GM20431 (cell line): ENCODE data around the gene VIP.
"Not testable (repeated sequence)": the region's sequence is repeated elsewhere in the genome, so short reads cannot be mapped to it uniquely, and the experiment has no call there.

Source experiments
- in situ Hi-C: fragments of 300-500 bp; cut with MseI, MboI; formaldehyde crosslinking; loops from one replicate; pipeline ENCODE4 v1.15.0; 2020; ENCODE audit warnings: low sequenced_read_pairs; ENCODE audit not compliant: unreplicated experiment

Gene VIP

GRCh38 chr6:152750694-152751093 lies at the start of gene VIP:
Gene VIP, plus strand, starts transcription at chr6:152750797. Its CDS starts 1,381 bp downstream, at chr6:152752178.
- in situ Hi-C loops = no loop called here

- in situ Hi-C loops = no loop called here
Observed at GRCh38 chr6:152701081-152701862, 49.3 kb upstream of the VIP start.

DNA sequence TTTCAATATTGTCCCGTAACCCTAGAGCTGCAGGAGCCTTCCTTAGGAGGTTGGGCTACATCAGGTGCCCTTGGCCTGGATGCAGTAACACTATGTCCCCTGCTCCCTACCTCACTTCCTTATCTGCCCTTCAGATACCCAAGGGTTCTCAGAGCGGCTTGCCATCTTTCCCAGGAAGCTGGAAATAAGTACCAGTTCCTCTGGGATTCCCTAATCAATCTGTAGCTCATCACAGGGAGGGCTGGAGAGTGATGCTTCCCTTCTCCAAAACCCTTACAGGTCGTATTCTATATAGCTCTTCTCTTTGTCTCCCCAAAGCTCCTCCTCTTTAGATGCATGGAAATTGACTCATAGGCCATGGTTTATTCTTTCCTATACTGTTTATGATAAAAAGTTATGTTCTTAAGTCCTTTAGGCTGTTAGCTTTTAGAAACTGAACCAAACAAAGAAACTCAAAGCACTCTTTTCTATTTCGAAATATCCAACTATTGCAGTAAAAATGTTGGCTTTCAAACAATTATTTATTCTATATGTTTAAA lies 48.7 kb upstream of the VIP start:
- in situ Hi-C loops = no loop called here

DNA sequence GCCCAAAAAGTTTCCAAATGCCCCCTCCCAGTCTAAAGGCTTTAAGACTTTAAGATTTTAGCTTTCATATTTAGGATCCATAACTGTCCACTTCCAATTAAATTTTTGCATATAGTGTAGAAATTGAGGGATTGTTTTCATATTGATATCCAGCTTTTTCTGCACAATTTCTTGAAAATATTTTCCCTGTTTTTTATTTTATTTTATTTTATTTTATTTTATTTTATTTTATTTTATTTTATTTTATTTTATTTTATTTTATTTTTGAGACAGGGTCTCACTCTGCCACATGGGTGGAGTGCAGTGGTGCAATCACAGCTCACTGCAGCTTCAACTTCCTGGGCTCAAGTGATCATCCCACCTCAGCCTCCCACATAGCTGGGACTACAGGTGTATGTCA lies 46.8 kb upstream of the VIP start:
- in situ Hi-C loops = not testable (repeated sequence)

GRCh38 chr6:152705327-152705726 lies 45.3 kb upstream of the VIP start:
- in situ Hi-C loops = no loop called here

GRCh38 chr6:152716322-152716721 lies 34.3 kb upstream of the VIP start:
- in situ Hi-C loops = no loop called here

GRCh38 chr6:152720974-152721373 lies 29.6 kb upstream of the VIP start:
- in situ Hi-C loops = no loop called here

- in situ Hi-C loops = no loop called here
Observed at GRCh38 chr6:152721956-152722355, 28.6 kb upstream of the VIP start.

DNA sequence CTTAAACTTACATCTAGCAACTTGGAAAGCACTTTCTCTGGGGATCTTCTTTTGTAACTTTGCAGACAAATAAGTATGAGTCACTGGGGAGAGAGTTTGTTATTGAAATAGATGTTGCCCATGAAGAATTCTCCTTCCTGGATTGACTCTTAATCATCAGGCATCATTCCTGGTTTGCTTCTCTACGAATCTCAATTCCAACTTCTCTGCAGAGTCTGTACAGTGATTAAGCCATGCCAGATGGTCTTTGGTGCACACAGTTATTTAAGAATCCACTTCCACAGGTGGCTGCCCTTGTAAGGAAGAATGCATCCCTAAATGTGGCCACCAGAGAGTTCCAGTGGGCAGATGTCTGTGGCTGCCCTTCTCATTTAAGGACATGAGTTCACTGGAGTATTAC lies 27.2 kb upstream of the VIP start:
- in situ Hi-C loops = no loop called here

DNA sequence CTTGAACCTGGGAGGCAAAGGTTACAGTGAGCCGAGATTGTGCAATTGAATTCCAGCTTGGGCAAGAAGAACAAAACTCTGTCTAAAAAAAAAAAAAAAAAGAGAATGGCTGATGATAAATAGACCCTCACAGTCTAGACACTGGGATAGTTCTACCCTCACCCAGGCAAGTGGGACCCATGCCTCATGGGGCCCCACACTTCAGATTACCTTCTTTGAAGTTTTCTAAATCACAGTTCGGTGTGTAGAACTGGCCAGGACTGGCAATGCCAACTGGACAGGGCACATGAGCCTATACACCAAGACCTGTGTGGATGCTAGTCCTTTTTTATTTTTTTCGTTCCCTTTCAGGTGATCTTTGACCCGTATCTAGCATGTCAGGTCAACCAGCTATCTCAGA lies 24.3 kb upstream of the VIP start:
- in situ Hi-C loops = no loop called here

DNA sequence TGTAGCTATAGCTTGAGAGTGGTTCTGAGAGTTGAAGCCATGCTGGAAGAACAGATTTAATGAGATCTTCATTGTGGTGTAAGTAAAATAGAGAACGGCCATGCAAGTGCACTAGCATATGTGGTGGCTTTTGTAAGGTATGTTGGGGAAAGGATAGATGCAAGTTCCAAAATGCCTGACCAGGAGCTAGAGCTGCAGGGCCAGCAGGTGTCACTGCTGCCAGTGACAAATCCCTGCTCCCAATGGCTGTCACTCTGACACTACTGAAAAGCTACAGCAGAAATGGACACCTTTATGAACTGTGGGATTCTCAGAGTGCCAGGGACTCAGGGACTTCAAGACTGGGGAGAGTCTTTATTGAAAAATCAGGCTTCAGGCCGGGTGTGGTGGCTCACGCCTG lies 23.1 kb upstream of the VIP start:
- in situ Hi-C loops = no loop called here

GRCh38 chr6:152734630-152735029 lies 16.0 kb upstream of the VIP start:
- in situ Hi-C loops = no loop called here

GRCh38 chr6:152736687-152737273 lies 13.8 kb upstream of the VIP start:
- in situ Hi-C loops = no loop called here

GRCh38 chr6:152745509-152746171 lies 5.0 kb upstream of the VIP start:
- in situ Hi-C loops = no loop called here

GRCh38 chr6:152746172-152746553 lies 4.4 kb upstream of the VIP start:
- in situ Hi-C loops = no loop called here

DNA sequence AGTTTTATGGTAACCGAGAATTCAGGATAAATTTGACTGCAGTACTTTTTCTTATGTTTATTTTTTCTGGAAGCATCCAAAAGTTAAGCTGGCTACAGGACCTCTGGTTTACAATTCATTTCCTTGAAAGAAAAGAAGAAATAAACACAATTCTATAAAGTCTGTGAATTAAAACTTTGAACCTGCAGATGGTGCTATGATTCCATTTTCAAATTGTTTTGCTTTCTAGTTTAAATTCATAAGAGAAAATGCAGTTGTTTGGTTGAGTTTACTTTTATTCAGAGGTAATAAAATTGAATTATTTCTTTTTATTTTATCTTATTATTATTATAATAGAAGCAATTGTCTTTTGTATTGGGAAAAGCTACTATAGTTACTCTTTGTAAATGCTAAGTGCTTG lies 1.8 kb upstream of the VIP start:
- in situ Hi-C loops = no loop called here

DNA sequence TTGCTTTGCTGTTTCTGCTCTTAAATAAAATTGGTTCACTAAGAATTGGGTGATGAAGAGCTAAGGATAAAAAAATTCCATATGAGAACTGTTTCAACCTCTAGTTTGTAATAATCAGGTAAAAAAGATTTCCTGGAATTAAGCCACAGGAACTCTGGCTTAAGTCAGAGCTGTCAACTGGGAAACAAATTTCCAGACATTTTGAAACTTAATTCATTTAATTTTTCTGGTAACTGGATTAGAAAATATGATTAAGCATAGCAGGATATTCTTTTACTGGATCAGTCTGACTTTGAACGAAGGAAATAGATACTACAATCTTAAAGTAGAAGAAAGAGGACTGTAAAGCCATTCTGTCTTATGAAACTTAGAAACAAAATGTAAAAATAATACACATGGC lies 1.3 kb upstream of the VIP start:
- in situ Hi-C loops = no loop called here

DNA sequence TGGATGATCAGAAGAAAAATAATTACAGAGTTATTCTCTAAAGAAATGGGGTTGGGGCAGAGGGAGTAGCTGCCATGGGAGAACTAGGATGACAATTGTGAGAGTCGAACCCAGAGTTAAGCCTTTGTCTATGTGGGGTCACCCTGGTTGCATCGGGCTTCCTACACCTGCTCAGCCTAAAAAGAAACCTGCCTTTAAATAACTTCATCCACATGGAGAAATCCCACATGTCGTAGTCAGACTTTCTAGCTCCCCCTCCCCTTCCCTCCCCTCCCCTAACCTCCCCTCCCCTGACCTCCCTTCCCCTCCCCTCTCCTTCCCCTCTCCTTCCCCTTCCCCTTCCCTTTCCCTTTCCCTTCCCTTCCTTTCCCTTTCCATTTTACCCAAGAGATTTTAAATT lies 14.7 kb downstream of the VIP start:
- in situ Hi-C loops = no loop called here

DNA sequence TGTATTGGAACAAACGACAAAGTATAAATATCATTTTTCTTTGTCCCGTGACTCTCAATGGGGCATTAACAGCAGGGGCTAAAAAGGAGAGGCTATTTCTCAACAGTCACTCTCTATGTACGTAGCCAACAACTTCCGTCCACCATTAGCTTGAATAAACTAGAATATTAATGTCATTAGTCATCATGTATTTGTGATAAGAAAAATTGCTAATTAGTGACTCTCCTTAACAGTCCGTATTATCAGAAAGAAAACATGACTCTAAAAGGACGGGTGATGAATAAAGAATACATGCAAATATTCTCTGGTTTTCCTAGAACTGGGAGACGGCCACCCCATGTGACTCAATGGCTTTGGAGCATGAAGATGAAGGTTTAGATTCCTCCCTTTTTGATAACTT lies 18.6 kb downstream of the VIP start:
- in situ Hi-C loops = no loop called here

DNA sequence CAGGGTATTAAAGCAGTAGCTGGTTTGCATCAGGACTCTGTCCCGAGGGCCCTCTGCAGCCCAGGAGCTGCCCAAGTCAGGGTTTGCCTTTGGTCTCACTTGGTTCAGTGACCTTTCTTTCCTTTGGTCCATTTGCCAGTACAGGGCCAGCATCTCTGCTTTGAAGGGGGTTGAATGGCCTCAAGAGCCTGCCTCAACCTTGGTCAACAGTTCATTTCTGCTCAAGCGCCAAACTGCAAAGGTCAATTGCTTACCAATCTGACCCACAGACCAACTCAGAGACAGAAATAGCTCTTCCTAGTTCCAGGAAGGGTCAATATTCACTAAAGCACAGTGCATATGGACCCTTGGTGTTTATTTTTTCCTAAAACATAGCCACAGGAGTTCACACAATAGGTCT lies 19.4 kb downstream of the VIP start:
- in situ Hi-C loops = no loop called here

- in situ Hi-C loops = no loop called here
Observed at GRCh38 chr6:152771061-152771687, 20.6 kb downstream of the VIP start.
